Tibial nerve (tissue), 4 donors: Measurements from ENCODE around the gene KLF13. TPM values are rescaled to one million over a fixed set of nuclear protein-coding genes. Genes with fewer than 3 reads are reported as not detected.

Experiments
- DNase-seq, 2 donors: peaks; one replicate each; pipeline ENCODE4 v3.0.0-alpha.2; 2019; ENCODE audit warnings: low spot score in 2 of 2
- H3K27ac ChIP-seq, 4 donors: fragments of 200-600 bp; sonication (generic) in 3 of 4; one replicate each; pipeline ENCODE4 v1.5.1; 2017 to 2019; ENCODE audit warnings: mild to moderate bottlenecking in 1 of 4
- H3K27me3 ChIP-seq, 2 donors: fragments of 200-600 bp; sonication (generic) in 1 of 2; one replicate each; pipeline versions ENCODE4 v1.5.1 to v1.6.0; 2017 to 2019
- H3K36me3 ChIP-seq, 3 donors: fragments of 200-600 bp; sonication (generic); one replicate each; pipeline ENCODE4 v1.5.1; 2018 to 2019
- H3K4me1 ChIP-seq, 4 donors: fragments of 200-600 bp; sonication (generic) in 3 of 4; one replicate each; pipeline ENCODE4 v1.5.1; 2017 to 2019
- H3K4me3 ChIP-seq, 4 donors: fragments of 200-600 bp; sonication (generic) in 3 of 4; one replicate each; pipeline ENCODE4 v1.5.1; 2017 to 2019; ENCODE audit warnings: mild to moderate bottlenecking in 1 of 4, moderate library complexity in 1 of 4
- H3K9me3 ChIP-seq, 4 donors: fragments of 200-600 bp; sonication (generic) in 3 of 4; one replicate each; pipeline ENCODE4 v1.5.1; 2017 to 2019
- CTCF ChIP-seq, 5 experiments: fragments of 200-600 bp in 3 of 5; fragments of 450-650 bp in 2 of 5; sonication (generic) in 3 of 5; IDR thresholded peaks; one replicate each; pipeline ENCODE4 v1.5.1; 2016 to 2019; ENCODE audit warnings: antibody characterized with exemption in 5 of 5, mild to moderate bottlenecking in 3 of 5, moderate library complexity in 2 of 5
- EP300 ChIP-seq, 2 donors: sonication (generic); formaldehyde crosslinking; IDR thresholded peaks; one replicate each; pipeline ENCODE4 v1.6.1; 2017; ENCODE audit warnings: antibody characterized with exemption in 2 of 2, mild to moderate bottlenecking in 1 of 2
- POLR2A ChIP-seq, 2 donors: fragments of 450-650 bp; IDR thresholded peaks; one replicate each; pipeline ENCODE4 v1.6.1; 2017; ENCODE audit warnings: antibody characterized with exemption in 2 of 2, mild to moderate bottlenecking in 2 of 2, moderate library complexity in 2 of 2
- WGBS, 2 donors: methylation state at CpG; one replicate each; pipeline ENCODE4 v1.1.5; 2018; 5-methylcytosine and 5-hydroxymethylcytosine counted together
- total RNA-seq, 4 donors: library from RNA; depleted of rRNA; stranded (reverse); fragments of >200 nt; gene quantifications; one replicate each; pipeline ENCODE4 v1.1.0, GENCODE V29; 2016

The KLF13 gene
- total RNA-seq, 4 donors from 2014 or later: 61.2 to 77.9 (median 75.1) TPM

GRCh38 chr15:31337352-31338031, 10.9 kb downstream of the KLF13 start:
- DNase-seq: no peak
- TF ChIP-seq CTCF (IDR thresholded peaks at IDR 0.05) (no peak), EP300 (IDR thresholded peaks at IDR 0.05) (no peak), POLR2A (IDR thresholded peaks at IDR 0.05) (no peak)
- no peak overlapping the region for H3K4me3 ChIP-seq
- peaks cover 5 to 100% (median 95%) of the 10 kb centered on the region in 4 donors for H3K4me1 ChIP-seq
- H3K27ac ChIP-seq: peak overlapping the region in 3 of 4 donors; percentile 77 to 100 (median 89)
- H3K9me3 ChIP-seq: no peaks in the 10 kb centered on the region
- 79 to 81% methylated on average over 12 of the region's 12 CpGs for WGBS, 2 donors
- H3K36me3 ChIP-seq: no peaks in the 10 kb centered on the region
- H3K27me3 ChIP-seq: no peaks in the 10 kb centered on the region

GRCh38 chr15:31338318-31338878, 11.8 kb downstream of the KLF13 start:
- TF ChIP-seq EP300 (IDR thresholded peaks at IDR 0.05) (no peak), CTCF (IDR thresholded peaks at IDR 0.05) (no peak)
- WGBS, 2 donors: 11 to 28% methylated on average over 2 to 6 of the region's 9 CpGs
- Histone ChIP-seq H3K9me3 (no peaks in the 10 kb centered on the region), H3K27me3 (no peaks in the 10 kb centered on the region), H3K27ac (peak overlapping the region; percentile 60 to 100 (median 83)), H3K4me3 (no peak overlapping the region), H3K36me3 (no peaks in the 10 kb centered on the region), H3K4me1 (peaks cover 5 to 100% (median 95%) of the 10 kb centered on the region in 4 donors)
- DNase-seq: no peak

- Histone ChIP-seq H3K27ac (peak overlapping the region; percentile 60 to 100 (median 83)), H3K27me3 (no peaks in the 10 kb centered on the region), H3K9me3 (no peaks in the 10 kb centered on the region), H3K36me3 (no peaks in the 10 kb centered on the region), H3K4me1 (peaks cover 5 to 100% (median 95%) of the 10 kb centered on the region in 4 donors), H3K4me3 (no peak overlapping the region)
- DNase-seq: peak in 1 of 2 donors; percentile 58
- WGBS, 2 donors: 16 to 37% methylated on average over 7 to 9 of the region's 9 CpGs
- peak in 1 of 2 donors; percentile 63 for TF ChIP-seq EP300 (IDR thresholded peaks at IDR 0.05)
- TF ChIP-seq POLR2A (IDR thresholded peaks at IDR 0.05): no peak
These were observed 12.4 kb downstream of the KLF13 start for GRCh38 chr15:31338879-31339557.

- Histone ChIP-seq H3K27ac (peak overlapping the region; percentile 60 to 100 (median 83)), H3K4me3 (no peak overlapping the region), H3K4me1 (peaks cover 5 to 100% (median 96%) of the 10 kb centered on the region in 4 donors), H3K36me3 (no peaks in the 10 kb centered on the region), H3K9me3 (no peaks in the 10 kb centered on the region), H3K27me3 (no peaks in the 10 kb centered on the region)
- 76 to 91% methylated on average over 10 of the region's 10 CpGs for WGBS, 2 donors
- no peak for DNase-seq
- TF ChIP-seq EP300 (IDR thresholded peaks at IDR 0.05) (no peak), CTCF (IDR thresholded peaks at IDR 0.05) (no peak), POLR2A (IDR thresholded peaks at IDR 0.05) (no peak)
These were observed 12.9 kb downstream of the KLF13 start for GRCh38 chr15:31339558-31339895.

GRCh38 chr15:31340047-31340446, 13.4 kb downstream of the KLF13 start:
- H3K27me3 ChIP-seq: no peaks in the 10 kb centered on the region
- H3K9me3 ChIP-seq: no peaks in the 10 kb centered on the region
- H3K27ac ChIP-seq: peak overlapping the region; percentile 60 to 100 (median 83)
- WGBS, 2 donors: 61 to 72% methylated on average over 5 of the region's 5 CpGs
- no peak overlapping the region for H3K4me3 ChIP-seq
- H3K36me3 ChIP-seq: no peaks in the 10 kb centered on the region
- peaks cover 5 to 100% (median 96%) of the 10 kb centered on the region in 4 donors for H3K4me1 ChIP-seq
- TF ChIP-seq EP300 (IDR thresholded peaks at IDR 0.05) (no peak), CTCF (IDR thresholded peaks at IDR 0.05) (no peak), POLR2A (IDR thresholded peaks at IDR 0.05) (no peak)
- DNase-seq: no peak
